HL-60/S4 (cell line): Measurements from ENCODE around the gene LYPD1.

Experiments used
- in situ Hi-C: fragments of 300-500 bp; cut with MboI; formaldehyde crosslinking; loops from 2 replicates; pipeline ENCODE4 v1.14.3; 2022; ENCODE audit warnings: low sequenced_read_pairs

Gene LYPD1

GRCh38 chr2:132668987-132669907 is 758 bp downstream of the LYPD1 start:
- in situ Hi-C loops, result no loop called here

GRCh38 chr2:132668189-132668823 is 1.7 kb downstream of the LYPD1 start:
- in situ Hi-C loops, result no loop called here

DNA sequence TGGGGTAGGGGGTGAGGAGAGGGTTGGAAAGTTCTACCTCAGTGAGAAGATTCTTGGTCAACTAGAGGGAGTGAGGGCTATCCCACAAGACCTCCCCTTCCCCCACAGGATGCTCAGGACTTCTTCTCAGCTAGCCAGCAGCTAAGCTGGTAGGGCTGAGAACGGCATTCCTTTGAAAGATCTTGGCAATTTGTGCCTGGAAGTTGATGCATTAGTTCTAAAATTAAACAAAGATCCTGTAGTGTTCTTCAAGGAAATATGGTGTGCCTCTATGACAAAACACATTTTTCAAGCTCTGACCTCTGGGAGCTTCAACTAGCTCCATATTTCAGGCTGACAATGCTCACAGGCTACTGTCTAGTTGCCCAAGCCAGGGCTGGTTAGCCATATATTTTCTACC is 2.3 kb downstream of the LYPD1 start:
- in situ Hi-C loops, result no loop called here

DNA sequence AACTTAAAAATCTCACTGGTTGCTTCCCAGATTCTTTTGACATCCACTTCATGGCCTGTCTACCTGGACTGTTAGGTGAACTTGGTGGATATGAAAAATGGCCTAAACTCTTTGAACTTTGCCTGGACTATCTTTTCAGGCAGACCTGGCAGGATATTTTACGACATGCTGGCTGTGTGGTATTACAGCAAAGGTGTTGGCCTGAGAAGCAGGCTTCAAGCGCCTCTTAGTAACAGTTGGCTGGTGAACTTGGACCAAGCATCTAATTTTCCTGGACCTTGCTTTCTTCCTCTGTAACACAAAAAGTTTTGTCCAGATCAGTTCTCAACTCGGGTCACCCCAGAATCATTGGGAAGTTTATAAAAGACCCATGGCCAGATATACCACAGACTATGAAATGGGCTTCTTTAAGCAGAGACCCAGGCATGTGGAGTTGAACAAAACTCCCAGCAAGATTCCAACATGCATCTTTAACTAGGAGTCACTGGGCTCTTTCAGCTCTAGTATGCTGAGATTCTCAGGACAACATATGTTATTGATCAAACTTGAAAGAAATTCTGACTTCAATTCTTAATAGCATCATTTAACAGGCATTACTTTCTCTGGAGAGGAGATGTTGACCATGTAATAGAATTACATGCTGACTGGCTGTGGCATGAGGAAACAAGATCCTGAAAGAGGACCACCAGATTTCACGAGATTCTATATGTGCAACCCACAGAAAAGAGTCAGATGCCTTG is 4.4 kb downstream of the LYPD1 start:
- in situ Hi-C loops, result no loop called here

DNA sequence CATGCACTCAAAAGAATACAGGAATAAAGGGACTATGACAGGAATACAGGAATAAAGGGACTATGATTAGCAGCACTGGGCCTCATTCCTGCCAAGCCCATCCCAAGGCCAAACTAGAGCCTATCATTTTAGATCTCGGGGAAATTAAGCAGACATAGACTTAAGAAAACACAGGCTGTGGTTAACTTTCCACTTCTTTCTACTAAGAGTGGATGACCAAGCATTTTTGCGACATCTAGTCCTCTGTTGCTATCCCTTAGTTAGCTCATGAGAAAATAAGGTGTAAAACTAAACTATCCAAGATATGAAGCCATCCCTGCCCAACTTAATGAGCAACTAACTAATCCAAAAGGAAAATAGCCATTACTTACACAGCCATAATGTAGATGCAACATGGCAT is 5.9 kb downstream of the LYPD1 start:
- in situ Hi-C loops, result no loop called here

DNA sequence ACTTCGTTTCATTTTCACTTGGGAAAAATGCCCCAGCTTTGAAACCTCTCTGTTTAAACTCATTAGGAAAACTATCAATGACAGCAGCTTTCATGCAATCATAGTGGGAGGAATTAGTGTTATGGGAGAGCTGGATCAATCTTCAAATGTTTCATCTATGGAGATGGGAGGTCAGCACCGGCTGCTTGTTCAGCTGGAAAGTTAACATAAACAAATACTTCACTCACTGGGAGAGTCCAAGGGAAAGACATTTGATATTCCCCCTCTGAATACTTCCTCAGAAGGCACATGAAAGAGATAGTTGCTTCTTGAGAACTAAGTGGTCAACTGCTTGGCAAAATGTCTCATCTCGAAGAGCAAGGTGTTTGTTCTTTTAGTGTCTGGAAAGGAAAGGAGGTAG is 7.3 kb downstream of the LYPD1 start:
- in situ Hi-C loops, result no loop called here

DNA sequence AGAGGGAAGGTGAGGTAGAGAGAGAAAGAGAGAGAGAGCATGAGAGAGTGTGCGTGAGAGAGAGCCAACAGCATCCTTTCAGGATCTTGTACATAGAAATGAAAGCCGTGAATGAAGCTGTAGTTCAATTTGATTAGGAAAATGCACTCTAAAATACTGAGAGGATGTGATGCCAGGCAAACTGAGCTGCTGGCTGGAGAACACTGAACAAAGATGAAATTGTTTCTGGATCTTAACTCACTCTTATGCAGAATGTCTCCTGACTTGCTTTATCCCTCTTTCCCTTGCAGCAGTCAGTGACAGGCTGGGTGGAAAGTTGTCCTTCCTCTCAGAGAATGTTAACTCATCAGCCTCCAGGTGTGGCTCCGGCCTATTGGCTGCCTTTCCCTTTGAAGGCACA is 10.7 kb downstream of the LYPD1 start:
- in situ Hi-C loops, result no loop called here

- in situ Hi-C loops, result no loop called here
Observed at GRCh38 chr2:132656266-132656975, 13.6 kb downstream of the LYPD1 start.

- in situ Hi-C loops, result no loop called here
Observed at GRCh38 chr2:132654968-132655367, 15.0 kb downstream of the LYPD1 start.

DNA sequence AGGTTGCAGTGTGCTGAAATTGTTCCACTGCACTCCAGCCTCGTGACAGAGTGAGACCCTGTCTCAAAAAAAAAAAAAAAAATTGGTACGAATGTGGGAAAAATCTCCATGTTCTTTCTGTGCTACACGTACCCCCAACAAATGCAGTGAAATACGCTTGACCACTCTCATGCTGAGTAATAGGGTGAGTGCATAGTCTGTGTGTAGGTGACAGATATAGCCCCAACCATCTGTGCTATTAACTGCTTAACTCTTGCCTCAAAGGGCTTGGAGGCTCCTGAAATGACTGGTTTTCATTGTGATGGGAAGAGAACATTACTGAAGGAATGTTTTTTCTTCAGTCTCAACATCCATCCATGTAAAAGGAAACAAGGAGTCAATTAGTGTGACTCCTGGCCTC is 15.7 kb downstream of the LYPD1 start:
- in situ Hi-C loops, result no loop called here

DNA sequence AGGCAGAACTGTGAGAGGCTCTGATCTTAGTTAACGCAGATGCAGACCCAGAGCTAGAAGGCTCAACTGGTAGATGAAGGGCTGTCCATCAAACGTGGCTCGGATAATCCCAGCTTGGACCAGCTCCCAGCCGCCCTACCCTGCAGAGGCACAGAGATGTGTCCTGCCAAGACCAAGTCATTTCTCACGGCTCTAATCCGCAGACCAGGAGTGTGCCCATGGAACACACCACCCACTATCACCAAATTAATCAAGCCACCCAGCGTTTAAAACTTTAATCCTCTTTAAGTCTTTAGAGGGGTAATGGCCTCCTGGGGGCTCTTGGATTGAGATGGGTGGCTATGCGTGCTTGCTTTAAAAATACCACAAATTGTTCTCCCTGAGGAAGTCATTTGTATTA is 17.5 kb downstream of the LYPD1 start:
- in situ Hi-C loops, result no loop called here

- in situ Hi-C loops, result no loop called here
Observed at GRCh38 chr2:132651115-132652045, 18.6 kb downstream of the LYPD1 start.

- in situ Hi-C loops, result no loop called here
Observed at GRCh38 chr2:132646540-132647108, 23.4 kb downstream of the LYPD1 start.

DNA sequence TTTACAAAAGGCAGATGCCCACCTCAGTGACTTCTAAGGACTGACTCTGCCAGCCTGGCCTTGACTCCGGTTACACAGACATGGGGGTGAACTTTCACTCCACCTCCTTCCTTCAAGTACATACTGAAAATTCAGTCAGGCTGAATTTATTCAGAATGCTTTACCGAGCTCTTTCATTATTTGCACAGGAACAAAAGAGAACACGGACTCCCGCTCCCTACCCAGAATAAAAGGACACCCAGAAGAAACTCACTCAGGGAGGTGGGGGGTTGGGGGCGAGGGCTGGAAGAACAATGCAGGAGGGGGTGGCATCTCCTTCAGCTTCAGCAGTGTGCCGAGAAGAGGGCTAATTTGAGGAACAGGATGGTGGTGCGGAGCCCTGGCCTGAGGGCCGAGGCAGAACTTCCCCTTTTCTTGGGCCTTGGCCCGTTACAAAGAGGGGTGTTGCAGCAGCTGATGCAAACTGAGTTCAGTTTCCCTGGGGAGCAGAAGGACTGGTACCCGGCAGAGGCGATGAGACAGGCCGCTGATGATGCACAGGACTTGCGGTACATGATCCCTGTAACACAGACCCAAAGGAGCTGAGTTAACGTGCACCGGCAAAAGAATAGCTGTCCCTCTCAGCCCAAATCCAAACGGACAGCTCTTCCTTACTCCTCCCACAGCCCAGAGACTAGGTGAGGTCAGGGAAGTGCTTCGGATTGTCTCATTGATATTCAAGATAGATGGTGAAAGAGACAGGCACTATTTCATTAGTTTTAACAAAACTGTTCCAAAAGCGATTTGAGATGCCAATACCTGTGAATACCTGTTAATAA is 24.1 kb downstream of the LYPD1 start:
- in situ Hi-C loops, result no loop called here

DNA sequence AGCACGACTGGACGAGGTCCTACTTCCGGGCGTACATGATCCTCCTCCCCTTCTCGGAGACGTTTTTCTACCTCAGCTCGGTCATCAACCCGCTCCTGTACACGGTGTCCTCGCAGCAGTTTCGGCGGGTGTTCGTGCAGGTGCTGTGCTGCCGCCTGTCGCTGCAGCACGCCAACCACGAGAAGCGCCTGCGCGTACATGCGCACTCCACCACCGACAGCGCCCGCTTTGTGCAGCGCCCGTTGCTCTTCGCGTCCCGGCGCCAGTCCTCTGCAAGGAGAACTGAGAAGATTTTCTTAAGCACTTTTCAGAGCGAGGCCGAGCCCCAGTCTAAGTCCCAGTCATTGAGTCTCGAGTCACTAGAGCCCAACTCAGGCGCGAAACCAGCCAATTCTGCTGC is 24.8 kb downstream of the LYPD1 start:
- in situ Hi-C loops, result no loop called here

- in situ Hi-C loops, result no loop called here
Observed at GRCh38 chr2:132642415-132642814, 27.6 kb downstream of the LYPD1 start.

DNA sequence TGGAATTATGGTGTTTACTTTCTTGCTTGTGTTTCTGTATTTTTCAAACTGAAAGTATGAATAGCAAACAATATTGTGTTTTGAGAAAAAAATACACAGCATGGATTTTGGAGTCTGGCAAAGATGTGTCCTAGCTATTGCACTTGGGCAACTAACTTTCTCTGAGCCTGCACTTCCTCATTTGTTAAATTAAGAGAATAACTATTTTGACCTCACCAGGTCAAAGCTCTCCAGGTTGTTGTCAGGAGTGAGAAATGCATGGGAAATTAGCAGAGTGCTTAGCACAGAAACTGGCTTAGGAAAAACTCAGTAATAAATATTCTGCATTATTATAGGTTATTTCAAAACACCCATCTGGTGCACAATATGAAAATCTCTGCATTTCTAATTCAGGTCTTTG is 28.2 kb downstream of the LYPD1 start:
- in situ Hi-C loops, result no loop called here

DNA sequence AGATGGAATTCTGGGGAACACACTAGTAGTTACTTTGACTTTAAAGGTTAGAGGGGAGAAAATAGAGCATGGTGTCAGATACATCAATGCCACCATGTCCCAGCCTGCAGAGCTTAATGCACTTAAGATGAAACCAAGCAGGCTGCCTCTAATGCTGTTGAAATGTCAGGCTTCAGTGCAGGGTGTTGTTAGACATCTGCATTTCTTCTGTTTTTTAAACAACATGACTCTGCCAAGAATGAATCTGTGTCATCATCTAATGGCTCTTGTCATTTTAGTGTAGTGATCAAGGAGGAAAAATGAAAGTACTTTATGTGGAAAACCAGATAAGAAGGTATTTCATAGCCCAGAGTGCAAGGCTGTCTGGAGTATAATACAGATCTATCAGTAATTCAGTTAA is 29.9 kb downstream of the LYPD1 start:
- in situ Hi-C loops, result no loop called here
